AG09309 (cell line): ENCODE measurements around the gene ATP10A.
"Not testable (repeated sequence)": the region's sequence is repeated elsewhere in the genome, so short reads cannot be mapped to it uniquely, and the experiment has no call there.

Experiments
- DNase-seq: peaks from one replicate; pipeline ENCODE4 v3.0.0-alpha.2; 2010; ENCODE audit warnings: low read depth
- H3K4me3 ChIP-seq: 2 replicates; pipeline ENCODE4 v1.5.1; 2011; ENCODE audit warnings: mild to moderate bottlenecking, low read depth, low read length, moderate library complexity; ENCODE audit not compliant: control insufficient read depth
- CTCF ChIP-seq: IDR thresholded peaks from 2 replicates; pipeline ENCODE4 v1.5.1; 2011; ENCODE audit warnings: mild to moderate bottlenecking, low read depth, low read length, inconsistent platforms; ENCODE audit not compliant: insufficient read depth, control insufficient read depth; ENCODE audit errors: missing control alignments

Gene ATP10A

DNA sequence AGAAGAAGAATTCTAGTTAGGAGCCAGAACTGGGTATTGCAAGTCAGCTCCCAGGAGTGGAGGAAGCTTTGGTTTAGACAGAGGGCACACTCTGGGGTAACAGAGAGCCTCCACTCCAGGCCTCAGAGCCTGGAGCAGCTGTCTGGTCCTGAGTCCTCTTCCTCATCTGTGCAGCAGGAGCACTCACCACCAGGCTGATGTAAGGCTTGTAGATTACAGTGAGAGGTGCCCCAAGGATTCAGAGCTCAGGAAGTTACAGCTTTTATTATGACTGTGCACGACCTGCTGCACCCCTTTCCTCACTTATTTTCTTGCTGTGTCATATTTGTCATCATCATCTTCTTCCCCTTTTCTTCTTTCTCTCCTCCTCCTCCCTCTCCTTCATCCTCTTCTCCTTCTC, 210.4 kb downstream of the ATP10A start:
- DNase-seq: no peak
- no peak overlapping the region for H3K4me3 ChIP-seq
- no peak for TF ChIP-seq CTCF

DNA sequence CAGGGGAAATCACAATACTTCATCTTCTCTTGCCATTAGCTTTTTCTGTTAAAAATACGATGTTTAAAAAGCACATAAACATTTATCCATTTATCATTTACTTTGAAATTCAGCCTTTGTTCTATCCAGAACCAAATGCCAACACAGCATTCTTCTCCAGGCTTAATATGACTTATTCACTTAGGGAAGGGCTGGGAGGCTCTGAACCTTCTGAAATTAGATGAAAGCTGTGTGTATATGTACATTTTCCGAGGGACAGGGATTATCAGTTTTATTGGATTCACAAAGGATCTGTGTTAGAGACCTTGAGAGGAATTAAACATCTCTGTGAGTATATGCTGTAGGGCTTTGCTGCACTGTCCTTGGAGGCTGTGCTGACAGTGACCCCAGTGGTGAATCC, 213.7 kb downstream of the ATP10A start:
- no peak overlapping the region for H3K4me3 ChIP-seq
- no peak for TF ChIP-seq CTCF
- no peak for DNase-seq

DNA sequence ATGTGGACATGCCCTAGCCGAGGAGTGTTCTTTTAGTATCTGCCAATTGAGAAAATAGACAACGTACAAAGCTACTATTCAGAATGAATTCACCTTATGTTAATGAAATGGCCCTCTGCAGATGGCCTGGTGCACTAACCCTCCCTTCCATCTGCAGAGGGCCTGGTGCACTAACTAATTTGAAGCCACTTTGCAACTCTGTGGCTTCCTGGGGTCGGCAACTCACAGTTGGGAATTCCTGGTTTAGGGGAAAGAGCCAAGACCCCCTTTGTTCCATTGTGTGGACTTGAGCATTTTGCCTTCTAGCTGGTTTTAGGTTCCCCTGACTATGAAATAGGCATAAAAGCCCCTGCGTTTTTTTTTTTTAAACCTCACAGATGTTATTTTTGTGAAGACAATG, 220.0 kb downstream of the ATP10A start:
- no peak overlapping the region for H3K4me3 ChIP-seq
- no peak for DNase-seq
- no peak for TF ChIP-seq CTCF

- TF ChIP-seq CTCF: no peak
- no peak overlapping the region for H3K4me3 ChIP-seq
- DNase-seq: no peak
Measured at GRCh38 chr15:25641762-25642161, 221.4 kb downstream of the ATP10A start.

- DNase-seq: no peak
- no peak overlapping the region for H3K4me3 ChIP-seq
- TF ChIP-seq CTCF: no peak
Measured at GRCh38 chr15:25641361-25641760, 221.8 kb downstream of the ATP10A start.

GRCh38 chr15:25640959-25641358, 222.2 kb downstream of the ATP10A start:
- not testable (repeated sequence) for DNase-seq, H3K4me3 ChIP-seq

- TF ChIP-seq CTCF: no peak
- no peak for DNase-seq
- H3K4me3 ChIP-seq: no peak overlapping the region
Measured at GRCh38 chr15:25640381-25640780, 222.7 kb downstream of the ATP10A start.

DNA sequence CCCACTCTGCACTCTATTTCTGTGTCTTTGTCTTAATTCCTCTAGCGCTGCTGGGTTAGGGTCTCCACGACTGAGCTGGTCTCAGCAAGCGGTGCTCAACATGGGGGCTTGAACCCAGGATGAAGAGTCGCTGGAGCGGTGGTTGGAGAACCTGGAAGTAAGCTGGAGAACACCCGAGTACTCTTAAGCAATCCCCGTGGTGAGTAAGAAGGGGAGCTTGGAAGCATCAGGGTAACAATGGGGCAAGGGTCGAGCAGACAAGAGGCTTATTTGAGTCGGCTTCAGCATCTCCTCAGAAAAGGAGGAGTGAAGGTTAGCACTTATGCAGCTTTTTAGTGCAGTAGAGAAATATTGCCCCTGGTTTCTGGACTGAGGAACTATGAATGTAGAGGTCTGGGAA, 226.6 kb downstream of the ATP10A start:
- DNase-seq, H3K4me3 ChIP-seq: not testable (repeated sequence)
